Panc1 (cell line): Measurements from ENCODE around the gene CCDC121. TPM values are rescaled to one million over a fixed set of nuclear protein-coding genes. Genes with fewer than 3 reads are reported as not detected.

Source experiments
- ATAC-seq: fragments of 200-7000 bp; cut with Tn5 transposase; 2 replicates; pipeline ENCODE4 v1.9.1; 2020; ENCODE audit warnings: mild to moderate bottlenecking, moderate library complexity
- BruUV-seq: library from RNA; stranded (reverse); fragments of 400-500 nt; replicated peaks from 2 replicates; lab custom pipeline; 2021; lab: Mats Ljungman, UMichigan
- CTCF ChIA-PET: fragments of 300-600 bp; sonication (Branson Sonifier 250); formaldehyde crosslinking; loops from one replicate; lab custom pipeline; 2022; ENCODE audit warnings: antibody characterized with exemption; lab: Charles Lee
- POLR2A ChIA-PET: fragments of 300-600 bp; sonication (Branson Sonifier 250); formaldehyde crosslinking; loops from one replicate; lab custom pipeline; 2022; ENCODE audit warnings: antibody characterized with exemption; lab: Charles Lee
- DNase-seq: peaks from one replicate; pipeline ENCODE4 v3.0.0-alpha.2; 2010; ENCODE audit warnings: low read depth, low spot score
- H3K27ac ChIP-seq: 2 replicates; pipeline ENCODE4 v1.5.1; 2011; ENCODE audit warnings: mild to moderate bottlenecking, low read length, inconsistent platforms
- H3K27me3 ChIP-seq: fragments of 200-500 bp; sonication (Bioruptor generic); 2 replicates; pipeline ENCODE4 v1.6.0; 2014; ENCODE audit warnings: low read length, inconsistent platforms; ENCODE audit not compliant: control insufficient read depth, insufficient read depth
- H3K36me3 ChIP-seq: fragments of 200-500 bp; sonication (Bioruptor generic); 2 replicates; pipeline ENCODE4 v1.5.1; 2014; ENCODE audit warnings: inconsistent platforms, mild to moderate bottlenecking, low read length, moderate library complexity; ENCODE audit not compliant: control insufficient read depth, insufficient read depth
- H3K4me1 ChIP-seq: 2 replicates; pipeline ENCODE4 v1.5.1; 2011; ENCODE audit warnings: inconsistent platforms, mild to moderate bottlenecking, low read length, moderate library complexity; ENCODE audit not compliant: control insufficient read depth, insufficient read depth
- H3K4me3 ChIP-seq, 2 experiments: 2 replicates each; pipeline ENCODE4 v1.5.1; 2011 to 2012; ENCODE audit warnings: low read depth in 2 of 2, low read length in 2 of 2, mild to moderate bottlenecking in 2 of 2, inconsistent platforms in 1 of 2, moderate library complexity in 1 of 2
- H3K9me3 ChIP-seq: fragments of 200-500 bp; sonication (Bioruptor generic); 2 replicates; pipeline ENCODE4 v1.5.1; 2014; ENCODE audit warnings: low read depth, mild to moderate bottlenecking, inconsistent platforms, low read length, moderate library complexity; ENCODE audit not compliant: control insufficient read depth, insufficient read depth
- POLR2AphosphoS5 ChIP-seq: IDR thresholded peaks from 2 replicates; pipeline ENCODE4 v1.6.1; 2012; ENCODE audit warnings: mild to moderate bottlenecking, low read depth, low read length, moderate library complexity
- SIN3A ChIP-seq: IDR thresholded peaks from 2 replicates; pipeline ENCODE4 v1.6.1; 2012; ENCODE audit warnings: low read depth, mild to moderate bottlenecking, low read length, moderate library complexity, borderline replicate concordance; ENCODE audit not compliant: insufficient read depth
- in situ Hi-C: cut with HindIII; loops from 2 replicates; pipeline ENCODE4 v1.10.0; 2016; ENCODE audit warnings: low sequenced_read_pairs, low pct_unique_long_range_greater_than_20kb
- intact Hi-C: fragments of 100-400 bp; cut with micrococcal nuclease; formaldehyde crosslinking; loops from one replicate; pipeline ENCODE4 v1.10.0; 2022; ENCODE audit not compliant: unreplicated experiment
- total RNA-seq: library from RNA; stranded (reverse); gene quantifications from one replicate; pipeline ENCODE4 v1.2.1, GENCODE V29; 2021; ENCODE audit not compliant: unreplicated experiment

The CCDC121 gene
- total RNA-seq, 1 experiment from 2014 or later, result 5.9 TPM

DNA sequence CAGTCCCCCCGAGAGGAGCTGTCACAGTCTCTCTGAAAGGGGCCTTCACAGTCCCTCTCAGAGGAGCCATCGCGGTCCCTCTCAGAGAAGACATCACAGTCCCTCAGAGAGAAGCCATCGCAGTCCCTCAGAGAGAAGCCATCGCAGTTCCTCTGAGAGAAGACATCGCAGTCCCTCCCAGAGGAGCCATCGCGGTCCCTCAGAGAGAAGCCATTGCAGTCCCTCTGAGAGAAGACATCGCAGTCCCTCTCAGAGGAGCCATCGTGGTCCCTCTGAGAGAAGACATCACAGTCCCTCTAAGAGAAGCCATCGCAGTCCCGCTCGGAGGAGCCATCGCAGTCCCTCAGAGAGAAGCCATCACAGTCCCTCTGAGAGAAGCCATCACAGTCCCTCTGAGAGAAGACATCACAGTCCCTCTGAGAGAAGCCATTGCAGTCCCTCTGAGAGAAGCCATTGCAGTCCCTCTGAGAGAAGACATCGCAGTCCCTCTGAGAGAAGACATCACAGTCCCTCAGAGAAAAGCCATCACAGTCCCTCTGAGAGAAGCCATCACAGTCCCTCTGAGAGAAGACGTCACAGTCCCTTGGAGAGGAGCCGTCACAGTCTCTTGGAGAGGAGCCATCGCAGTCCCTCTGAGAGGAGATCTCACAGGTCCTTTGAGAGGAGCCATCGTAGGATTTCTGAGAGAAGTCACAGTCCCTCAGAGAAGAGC is 47.2 kb downstream of the CCDC121 start:
- in situ Hi-C loops, result no loop called here
- H3K4me1 ChIP-seq, result peaks cover 3% of the 10 kb centered on the region; the same call in 1 of the 2 replicates
- intact Hi-C loops, result no loop called here
- H3K9me3 ChIP-seq, result peaks cover 29% of the 10 kb centered on the region; the same call in 1 of the 2 replicates
- DNase-seq, result no peak
- ChIA-PET POLR2A (no interaction called here), CTCF (no interaction called here)
- peaks cover 7% of the 10 kb centered on the region; the same call in 1 of the 2 replicates for H3K36me3 ChIP-seq
- TF ChIP-seq POLR2AphosphoS5 (no peak), SIN3A (no peak)
- no peak overlapping the region for H3K4me3 ChIP-seq
- BruUV-seq, result no TSS peak
- ATAC-seq, result no peak
- H3K27ac ChIP-seq, result no peak overlapping the region
- H3K27me3 ChIP-seq, result no peaks in the 10 kb centered on the region

Other genes with a start within 250 kb of the CCDC121 start
- 25.3 TPM for gene ZNF513, start 248.3 kb downstream of the CCDC121 start, total RNA-seq
- 115 TPM for gene PPM1G, start 219.4 kb downstream of the CCDC121 start, total RNA-seq
- 103 TPM for gene NRBP1, start 200.4 kb downstream of the CCDC121 start, total RNA-seq
- 1.9 TPM for gene KRTCAP3, start 186.6 kb downstream of the CCDC121 start, total RNA-seq
- 16.7 TPM for gene IFT172, start 139.3 kb downstream of the CCDC121 start, total RNA-seq
- gene FNDC4, start 133.8 kb downstream of the CCDC121 start, total RNA-seq, result 1.3 TPM
- 0.33 TPM for gene GCKR, start 132.2 kb downstream of the CCDC121 start, total RNA-seq
- 12.8 TPM for gene ZNF512, start 46.0 kb downstream of the CCDC121 start, total RNA-seq
- gene GPN1, start within 50 bp of the CCDC121 start, total RNA-seq, result 37.2 TPM
- 22.4 TPM for gene SUPT7L, start 34.6 kb upstream of the CCDC121 start, total RNA-seq
- 22.2 TPM for gene SLC4A1AP, start 34.9 kb upstream of the CCDC121 start, total RNA-seq
- 61.6 TPM for gene MRPL33, start 142.7 kb upstream of the CCDC121 start, total RNA-seq